Renal cortical epithelial cell (primary cell): ENCODE data around the gene PRKACA. TPM values are rescaled to one million over a fixed set of nuclear protein-coding genes. Genes with fewer than 3 reads are reported as not detected.

Experiments
- DNase-seq: peaks from one replicate; pipeline ENCODE4 v3.0.0-alpha.2; 2011; ENCODE audit warnings: low read depth
- total RNA-seq: library from RNA; depleted of rRNA; stranded (reverse); fragments of >200 nt; gene quantifications from 2 replicates; pipeline ENCODE4 v1.2.3, GENCODE V29; 2014

Gene PRKACA
- total RNA-seq, 1 donor from 2014 or later: 62.4 TPM

DNA sequence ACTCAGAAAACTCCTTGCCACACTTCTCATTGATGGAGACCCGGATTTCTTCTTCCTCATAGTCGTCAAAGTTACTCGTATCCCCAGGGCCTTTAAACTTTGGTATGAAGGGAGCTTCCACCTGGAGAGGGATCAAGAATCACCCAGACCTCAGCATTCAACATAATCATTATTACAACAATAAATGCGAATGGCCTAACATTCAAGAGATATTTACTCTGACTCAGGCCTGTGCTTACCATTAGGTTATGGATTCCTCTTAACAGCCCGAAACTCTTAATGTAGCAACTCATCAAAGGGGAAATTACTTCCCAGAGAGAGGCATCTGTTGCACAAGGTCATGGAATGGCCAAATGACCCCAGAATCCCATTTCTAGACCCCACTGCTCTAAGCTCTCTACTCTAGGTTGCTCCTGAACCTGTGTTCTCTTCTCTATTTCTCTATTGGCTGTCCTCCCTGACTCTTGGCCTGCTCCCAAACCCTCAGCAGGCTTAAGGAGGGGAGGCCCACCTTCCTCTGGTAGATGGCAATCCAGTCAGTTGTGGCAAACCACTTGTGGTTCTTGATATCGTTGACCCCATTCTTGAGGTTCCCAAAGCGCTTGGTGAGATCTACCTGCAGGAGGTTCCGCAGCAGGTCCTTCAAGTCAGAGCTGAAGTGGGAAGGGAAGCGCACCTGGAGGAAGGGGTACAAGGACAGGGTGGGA lies 24.3 kb downstream of the PRKACA start:
- no peak for DNase-seq

DNA sequence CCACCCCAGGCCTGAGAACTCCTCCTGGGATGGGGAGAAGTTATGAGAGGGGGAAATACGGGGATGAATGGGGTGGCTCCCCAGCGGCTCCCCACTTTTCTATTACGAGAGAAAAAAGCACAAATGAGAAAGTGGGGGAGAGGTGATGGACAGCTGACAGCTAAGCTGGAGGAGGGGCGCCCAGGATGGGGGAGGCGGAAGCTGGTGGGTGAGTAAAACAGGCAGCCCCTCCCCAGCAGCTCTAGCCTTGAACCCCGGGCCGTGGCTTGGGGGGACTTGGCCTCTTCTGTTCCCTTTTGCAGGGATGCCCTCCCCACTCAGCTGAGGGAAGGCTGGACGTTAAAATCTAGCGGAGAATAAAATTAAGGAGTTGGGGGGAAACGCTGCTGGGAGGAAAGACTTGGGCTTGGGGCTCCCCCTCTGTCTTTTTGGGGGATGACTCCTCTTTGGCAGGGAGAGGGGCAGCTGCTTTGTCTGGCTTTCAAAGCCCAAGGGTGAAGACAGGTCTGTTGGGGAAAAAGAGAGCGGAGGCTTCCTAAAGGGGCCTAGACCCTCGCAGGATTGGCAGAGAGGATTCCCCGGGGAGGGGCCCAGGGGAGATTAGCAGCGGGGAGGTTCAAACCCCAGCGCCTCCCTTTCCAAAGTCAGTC lies 25.6 kb downstream of the PRKACA start:
- no peak for DNase-seq

DNA sequence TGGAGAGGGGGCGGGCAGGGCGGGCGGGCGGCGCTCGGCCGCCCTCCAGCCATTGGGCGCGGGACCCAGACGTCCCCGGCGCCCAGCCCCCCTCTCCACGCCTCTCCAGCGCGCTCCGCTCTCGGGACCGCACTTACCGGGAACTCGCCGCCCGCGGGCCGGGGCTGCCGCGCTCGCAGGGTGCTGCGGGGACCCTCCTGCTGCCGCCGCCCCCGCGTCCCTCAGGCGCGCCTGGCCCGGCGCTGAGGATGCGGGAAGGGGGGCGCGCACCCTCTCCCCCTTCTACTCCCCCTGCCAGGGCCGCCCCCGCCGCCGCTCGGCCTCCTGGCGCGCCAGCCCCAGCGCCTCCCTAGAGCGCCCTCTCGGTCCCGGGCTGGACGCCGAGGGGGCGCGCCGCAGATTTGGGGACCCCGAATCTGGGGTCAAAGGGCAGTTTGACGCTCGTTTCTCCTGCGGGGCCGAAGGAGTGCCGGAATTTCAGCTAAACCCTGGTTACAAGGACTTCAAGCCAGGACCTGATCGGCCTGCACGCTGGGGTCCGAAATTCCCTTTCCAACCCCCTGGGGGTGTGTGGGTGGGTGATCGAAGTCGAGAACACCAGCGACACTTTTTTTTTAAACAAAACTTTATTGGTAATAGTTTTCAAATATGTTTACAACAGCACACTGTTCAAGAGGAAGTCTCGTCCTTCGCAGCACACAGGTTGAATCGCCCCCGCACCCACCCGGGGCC lies 26.3 kb downstream of the PRKACA start:
- peak; percentile 73 for DNase-seq

DNA sequence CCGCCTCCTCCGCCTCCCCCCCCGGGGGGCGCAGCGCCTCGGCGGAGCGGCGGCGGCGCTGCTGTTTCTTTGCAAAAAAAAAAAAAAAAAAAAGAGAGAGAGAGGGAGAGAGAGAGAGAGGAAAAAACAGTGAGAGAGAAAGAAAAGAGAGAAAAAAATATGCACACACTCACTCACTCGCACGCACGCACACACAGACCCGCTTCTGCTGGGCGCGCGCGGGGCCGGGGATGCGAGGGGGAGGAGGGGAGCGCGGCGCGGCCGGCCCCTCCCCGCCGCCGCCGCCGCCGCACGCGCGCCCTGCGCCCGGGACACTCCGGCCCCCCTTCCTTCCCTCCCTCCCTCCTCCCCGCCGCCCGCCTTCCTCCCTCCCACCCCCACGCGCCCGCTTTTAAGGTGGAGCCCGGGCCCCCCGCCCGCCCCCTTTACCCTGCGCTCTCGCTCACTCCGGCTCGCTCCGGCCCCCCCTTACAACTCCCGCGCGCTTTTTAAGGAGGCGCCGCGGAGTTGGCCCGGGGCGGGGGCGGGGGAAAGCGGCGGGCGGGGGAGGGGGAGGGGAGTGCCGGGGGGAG lies 27.0 kb downstream of the PRKACA start, which contains the start of gene SAMD1:
TSS of gene SAMD1 (minus strand) at position 243 of the 572 bp plus-strand sequence.
- peak; percentile 41 for DNase-seq

DNA sequence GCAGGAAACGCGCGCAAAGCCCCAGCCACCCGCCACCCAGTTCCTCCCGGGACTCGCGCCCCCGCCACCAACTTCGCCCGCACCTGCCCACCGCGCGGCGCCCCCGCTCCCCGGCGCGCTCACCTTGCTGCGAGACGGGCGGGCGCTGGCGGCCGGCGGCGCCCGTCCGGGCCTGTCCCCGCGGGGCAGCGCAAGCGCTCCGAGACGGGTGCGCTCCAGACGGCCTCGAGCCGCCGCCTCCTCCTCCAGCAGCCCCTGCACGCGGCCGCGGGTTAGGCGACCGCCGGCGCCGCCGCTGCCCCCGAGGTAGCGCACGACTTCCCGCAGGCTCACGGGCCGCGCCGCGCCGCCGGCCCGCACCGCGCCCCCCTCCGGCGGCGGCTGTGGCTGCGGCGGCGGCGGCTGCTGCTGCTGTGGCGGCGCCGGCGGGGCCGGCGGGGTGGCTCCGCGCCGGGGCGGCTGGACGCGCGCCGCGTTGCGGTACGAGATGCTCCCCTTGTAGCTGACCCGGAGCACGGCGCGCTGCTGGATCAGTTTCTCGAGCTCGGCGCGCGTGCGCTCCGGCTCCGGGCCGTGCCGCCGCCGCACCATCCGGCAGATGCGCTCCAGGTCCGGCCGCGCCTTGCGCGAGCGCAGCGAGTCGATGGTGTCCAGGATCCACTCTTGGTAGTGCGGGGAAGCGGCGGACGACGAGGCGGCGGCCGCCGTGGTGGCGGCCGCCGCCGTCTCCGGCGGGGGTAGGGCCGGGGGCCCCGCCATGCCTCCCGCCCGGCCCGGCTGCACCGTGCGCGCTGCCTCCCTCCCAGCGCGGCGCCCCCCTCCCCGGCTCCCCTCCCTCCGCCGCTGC lies 27.7 kb downstream of the PRKACA start:
- no peak for DNase-seq

DNA sequence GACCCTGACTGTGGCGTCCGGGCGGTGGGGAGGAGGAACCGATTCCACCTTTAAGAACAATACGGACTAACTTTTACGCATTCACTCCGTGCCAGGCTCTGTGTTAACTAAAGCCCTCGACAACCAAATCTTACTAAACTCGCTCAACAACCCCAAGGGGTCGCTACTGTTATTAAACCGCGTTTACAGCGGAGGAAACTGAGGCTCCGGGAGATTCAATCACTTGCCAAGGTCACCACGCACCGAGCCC lies 28.2 kb downstream of the PRKACA start:
- DNase-seq: no peak

DNA sequence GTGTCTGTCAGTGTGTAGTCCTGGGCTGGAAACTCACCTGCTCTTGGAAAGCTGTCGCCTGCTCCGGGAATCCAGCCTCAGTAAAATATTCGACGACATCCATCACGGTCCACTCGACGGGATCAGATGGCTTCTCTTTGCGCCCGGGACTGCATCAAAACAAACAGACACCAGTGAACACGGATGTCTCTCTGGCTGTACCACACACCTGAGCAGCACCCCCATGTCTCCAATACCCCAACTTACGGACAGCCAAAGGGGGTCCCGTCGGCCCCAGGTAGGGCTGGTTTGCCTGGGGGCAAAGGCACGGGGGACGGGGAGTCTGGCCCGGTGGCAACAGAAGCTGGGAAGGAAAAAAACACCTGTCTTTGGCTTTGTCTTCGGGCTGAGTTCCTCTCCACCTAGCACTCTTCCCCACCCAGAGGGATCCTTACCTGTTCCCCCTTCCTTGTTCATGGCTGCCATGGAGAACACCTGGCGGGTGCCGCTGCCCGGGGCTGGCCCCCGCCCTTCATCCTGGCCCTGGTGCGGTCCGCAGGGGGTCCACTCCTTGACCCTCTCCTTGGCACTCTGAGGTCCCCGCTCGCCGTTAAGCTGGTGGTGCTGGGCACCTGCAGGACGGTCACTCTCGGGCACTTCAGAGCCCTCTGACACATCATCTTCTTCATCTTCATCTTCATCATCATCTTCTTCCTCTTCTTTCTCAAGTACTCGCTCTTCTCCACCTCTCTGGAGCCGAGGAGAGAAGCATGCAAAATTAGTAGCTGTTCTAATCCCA lies 28.7 kb downstream of the PRKACA start:
- no peak for DNase-seq

DNA sequence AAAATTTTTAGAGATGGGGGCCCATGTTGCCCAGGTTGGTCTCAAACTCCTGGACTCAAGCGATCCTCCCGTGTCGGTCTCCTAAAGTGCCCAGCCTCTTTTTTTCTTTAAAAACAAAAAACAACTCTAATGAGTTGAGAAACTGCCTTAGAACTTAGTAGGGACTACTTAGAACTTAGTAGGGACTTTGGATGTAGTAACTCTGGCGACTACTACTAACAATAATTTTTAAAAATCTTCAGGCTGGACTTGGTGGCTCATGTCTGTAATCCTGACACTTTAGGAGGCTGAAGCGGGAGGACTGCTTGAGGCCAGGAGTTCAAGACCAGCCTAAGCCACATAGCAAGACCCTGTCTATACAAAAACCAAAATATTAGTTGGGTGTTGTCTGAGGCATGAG lies 31.5 kb downstream of the PRKACA start:
- no peak for DNase-seq

DNA sequence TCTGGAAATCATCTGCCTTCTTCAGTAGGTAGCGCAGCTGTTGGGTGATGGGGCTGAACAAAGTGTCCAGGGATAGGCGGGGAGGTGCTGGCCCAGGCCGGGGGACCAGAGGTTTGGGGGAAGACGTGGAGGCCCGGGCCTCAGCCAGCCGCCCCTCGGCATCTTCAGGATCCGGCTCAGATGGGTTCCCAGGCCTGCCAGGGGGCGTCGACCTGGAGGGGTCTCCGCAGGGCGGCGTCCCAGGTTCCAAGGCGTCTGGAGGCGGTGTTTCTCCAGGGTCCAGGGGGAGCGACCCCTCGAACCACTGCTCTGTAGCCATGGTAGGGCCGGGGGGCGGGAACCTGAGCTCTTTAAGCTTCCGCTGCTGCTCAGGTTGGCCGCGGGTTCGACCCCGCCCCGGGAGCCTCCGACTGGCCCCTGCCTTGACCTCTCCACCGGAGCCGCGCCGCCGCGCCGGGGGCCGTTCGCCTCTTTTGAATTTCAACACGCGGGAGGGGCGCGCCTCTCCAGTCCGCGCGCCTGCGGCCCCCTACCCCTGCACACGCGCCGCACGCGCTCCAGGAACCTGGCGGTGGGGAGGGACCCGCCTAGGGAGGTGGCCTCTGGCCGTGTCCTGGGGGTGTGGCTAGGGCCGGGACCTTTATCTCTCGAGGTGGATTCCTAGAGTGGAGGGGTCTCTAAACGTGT lies 32.1 kb downstream of the PRKACA start, which contains the start of gene C19orf67:
TSS of gene C19orf67 (minus strand) at position 475 of the 687 bp plus-strand sequence. CDS start at position 319, 156 bp downstream.
- DNase-seq: no peak

DNA sequence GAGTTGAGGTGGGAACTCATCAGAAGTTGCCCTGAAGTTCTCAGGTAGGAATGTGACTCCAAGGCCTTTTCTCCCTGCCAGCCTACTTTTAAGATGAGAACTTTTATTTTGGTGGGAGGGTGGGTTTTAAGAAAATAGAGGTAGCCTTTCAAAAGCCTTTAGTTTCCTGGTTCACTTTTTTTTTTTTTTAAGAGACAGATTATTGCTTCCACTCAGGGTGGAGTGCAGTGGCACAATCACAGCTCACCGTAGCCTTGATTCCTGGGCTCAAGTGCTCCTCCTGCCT lies 34.9 kb downstream of the PRKACA start:
- DNase-seq: no peak

DNA sequence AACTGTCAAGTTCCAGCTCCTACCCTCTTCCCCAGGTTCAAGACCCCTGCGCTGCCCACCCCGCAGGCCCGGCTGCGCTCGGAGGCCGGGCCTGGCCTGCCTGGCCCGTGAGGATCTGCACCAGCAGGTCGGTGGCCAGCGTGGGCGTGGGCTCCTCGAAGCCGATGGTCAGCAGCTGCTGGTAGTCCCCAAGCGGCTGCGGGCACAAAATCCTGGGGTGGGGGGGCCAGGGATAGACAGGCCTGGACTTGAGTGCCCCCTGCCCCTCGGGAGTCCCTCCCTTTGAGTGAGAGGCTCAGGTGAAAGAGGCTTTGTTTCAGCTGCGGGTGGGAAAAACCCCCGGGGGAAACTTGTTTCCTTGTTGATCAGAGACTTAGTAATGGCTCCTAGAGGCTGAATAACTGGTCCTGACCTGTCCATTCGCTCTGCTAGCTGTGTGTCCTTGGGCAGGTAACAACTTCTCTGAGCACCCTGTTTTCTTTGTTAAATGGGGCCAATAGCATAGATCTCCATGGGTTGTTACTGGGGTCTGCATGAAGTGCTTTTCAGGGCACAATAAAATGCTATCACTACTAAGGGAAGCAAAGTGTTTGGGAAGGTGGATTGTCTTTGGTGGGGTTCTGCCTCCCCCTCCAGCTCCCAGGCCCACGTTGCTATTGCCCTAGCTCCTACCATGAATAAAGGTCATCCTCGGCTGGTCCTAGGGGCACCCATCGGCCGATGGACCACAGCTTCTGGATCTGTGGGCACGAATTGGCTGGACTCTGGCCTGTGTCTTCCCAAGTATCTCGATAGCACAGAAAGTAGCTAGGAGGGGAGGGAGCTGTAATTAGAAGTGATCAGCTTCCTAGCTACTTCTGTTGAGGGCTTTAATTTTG lies 35.5 kb downstream of the PRKACA start:
- DNase-seq: no peak

DNA sequence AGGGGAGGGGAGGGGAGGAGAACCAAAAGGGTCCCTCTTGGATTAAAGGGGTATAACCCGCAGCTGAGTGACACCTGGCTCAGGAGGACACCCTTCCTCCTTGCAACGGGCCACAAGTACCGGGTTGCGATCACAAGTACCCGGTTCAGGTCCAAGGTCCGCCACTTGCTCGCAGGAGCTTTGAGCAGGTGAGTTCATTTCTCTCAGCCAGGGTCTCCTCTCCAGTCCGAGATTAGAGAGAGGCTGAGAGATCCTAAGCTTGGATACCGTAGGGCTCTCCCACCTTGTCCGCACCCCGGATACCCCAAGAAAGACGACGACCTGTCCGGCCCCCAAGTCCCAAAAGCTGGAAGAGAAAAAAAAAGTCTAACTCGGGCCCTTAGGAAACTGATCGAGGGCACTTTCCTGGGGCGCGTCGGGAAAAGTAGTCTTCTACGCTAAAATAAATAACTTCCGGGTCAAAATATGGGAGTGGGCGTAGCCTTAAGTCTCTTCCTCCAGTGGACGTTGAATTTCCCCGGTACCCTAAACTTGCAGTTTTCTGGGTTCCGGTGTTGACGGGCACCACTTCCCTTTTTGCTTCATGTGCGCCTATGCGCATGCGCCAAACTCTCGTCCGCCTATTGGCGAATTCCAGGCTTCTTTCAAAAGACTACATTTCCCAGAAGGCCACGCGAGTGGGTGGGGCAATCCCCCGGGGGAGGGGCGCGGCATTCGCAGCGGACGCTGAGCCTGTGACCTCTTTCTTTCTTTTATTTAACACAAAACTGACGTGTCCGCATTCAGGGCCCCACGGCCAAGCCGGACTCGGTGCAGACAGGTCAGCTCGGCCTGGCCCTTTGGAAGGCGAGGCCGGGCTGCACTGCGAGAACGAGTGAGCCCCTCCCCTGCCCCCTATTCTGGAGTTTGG lies 36.4 kb downstream of the PRKACA start:
- peak; percentile 99 for DNase-seq

DNA sequence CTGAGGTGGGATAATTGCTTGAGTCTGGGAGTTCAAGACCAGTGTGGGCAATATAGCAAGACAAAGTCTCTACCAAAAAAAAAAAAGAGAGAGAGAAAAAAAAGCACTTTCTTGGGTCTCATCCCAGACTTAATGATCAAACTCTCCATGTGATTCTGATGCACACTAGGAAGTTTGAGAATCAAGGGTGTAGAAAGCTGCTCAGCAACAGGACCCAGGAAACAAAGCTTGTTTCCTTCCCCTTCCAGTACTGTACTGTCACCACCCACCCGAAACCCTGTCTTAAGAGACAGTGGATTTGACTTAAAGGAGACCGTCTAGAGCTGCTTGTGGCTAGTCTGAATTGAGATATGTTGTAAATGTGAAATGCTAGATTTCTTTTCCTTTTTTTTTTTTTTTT lies 39.2 kb downstream of the PRKACA start:
- DNase-seq: no peak

DNA sequence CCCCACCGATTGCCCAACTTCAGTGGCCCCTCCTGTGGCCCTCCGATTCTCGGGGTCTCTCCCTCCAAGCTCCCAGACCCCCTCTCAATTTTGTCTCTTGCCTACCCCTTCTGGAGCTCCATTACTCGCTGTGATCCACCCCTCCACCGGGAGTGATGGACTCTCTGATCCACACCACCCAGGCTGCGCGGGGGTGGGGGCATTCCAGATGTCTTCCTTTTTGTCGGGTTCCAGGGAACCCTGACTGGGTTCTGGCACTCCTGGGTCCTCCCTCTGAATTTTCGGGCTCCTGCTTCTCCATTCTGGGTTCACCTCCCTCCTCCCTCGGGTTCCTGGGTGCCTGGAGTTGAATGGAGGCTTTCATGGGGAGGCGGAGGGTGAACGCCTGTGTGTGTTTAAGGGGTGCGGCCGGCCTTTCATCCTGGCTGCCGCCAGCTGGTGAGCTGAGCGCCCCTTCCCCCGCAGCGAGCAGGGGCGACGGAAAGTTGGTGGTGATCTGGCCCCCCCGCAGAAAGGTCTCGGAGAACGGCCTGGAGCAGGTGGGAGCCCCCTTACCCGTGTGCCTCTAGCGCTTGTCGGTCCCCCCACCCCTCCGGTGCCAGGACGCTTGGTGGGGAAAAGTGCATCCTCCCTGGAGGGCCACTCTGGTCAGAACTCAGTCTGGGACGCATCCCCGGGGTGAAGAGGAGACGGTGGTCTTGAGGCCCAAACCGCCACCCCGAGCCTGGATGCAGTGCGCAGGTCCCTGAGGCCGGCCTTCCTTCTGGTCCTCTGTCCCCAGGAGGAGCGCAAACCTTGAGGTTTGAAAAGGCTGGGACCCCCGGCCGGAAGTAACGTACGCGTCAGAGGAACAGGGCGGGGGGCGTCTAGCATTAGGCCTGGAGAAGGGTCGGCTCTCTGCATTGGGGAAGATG lies 43.4 kb downstream of the PRKACA start:
- DNase-seq: no peak

DNA sequence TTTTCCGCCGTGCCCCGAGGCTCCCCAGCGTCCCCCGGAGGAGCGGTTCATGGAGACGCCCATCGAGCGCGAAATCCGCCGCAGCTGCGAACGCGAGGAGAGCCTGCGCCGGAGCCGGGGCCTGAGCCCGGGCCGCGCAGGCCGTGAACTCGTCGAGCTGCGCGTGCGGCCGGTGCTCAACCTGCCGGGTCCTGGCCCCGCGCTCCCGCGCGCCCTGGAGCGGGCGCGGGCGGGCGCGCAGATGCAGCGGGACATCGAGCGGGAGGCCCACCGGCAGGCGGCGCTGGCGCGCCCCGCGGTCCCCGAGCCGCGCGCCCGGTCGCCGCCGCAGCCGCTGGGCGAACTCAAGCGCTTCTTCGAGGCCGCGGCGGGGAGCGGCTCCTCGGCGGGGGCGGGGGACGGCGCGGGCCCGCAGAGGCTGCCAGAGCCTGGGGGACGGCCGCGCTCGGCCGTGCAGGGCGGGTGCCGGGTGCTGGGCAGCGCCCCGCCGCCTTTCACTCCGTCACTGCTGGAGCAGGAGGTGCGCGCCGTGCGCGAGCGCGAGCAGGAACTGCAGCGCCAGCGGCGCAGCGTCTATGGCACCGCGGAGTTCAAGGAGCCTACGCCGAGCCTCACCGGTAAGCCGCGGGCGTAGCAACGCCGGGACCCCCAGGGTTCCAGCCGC lies 44.2 kb downstream of the PRKACA start:
- no peak for DNase-seq

DNA sequence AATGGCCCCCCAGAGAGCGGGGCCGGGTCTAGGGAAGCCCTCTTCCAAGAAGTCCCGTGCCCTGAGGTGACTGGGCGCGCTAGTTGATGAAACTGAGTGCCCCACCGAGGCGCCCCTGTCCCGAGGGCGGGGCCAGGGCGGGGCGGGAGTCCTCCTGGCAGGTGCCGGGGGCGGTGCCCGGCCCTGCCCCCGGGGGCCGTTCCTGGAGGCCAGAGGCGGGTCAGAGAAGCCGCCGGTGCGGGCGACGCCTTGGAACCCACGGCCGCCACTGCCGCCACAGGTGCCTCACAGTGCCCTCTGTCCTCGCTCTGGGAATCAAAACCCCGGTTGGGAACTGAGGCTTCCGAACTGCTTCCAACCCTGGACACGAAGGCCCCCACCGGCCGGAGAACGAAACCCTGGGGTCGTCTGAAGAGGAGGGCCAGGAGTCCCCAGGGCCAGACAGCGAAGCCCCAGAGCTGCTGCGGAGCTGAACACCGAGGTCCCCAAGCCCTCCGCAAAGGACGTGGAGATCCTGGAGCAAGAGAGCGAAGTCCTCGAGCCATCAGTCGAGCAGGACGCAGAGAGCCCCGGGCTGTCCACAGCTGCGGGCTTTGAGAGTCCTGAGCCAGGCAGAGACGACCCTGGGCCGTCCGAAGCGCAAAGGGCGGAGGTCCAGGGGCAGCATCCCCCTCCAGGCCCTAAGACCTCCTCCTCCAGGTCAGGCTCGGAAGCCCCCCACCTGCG lies 44.9 kb downstream of the PRKACA start, which contains the start of gene MISP3:
TSS of gene MISP3 (plus strand) at position 252 of the 726 bp plus-strand sequence. CDS start 524 bp downstream, outside the sequence.
- no peak for DNase-seq
